ENCODE data around the gene UMOD.

The UMOD gene

DNA sequence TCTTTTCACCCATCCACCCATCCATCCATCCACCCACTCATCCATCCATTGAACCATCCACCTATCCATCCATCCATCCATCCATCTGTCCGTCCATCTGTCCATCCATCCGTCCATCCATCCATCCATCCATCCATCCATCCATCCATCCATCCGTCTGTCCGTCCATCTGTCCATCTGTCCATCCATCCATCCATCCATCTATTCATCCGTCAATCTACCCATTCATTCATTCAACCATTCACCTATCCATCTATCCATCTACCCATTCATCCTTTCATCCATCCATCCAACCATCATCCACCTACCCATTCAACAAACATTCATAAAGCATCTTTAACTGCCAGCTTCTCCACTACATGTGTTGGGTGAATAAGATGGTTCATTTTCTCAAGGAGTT lies 54.1 kb downstream of the UMOD start:
- DNase-seq = no peak

DNA sequence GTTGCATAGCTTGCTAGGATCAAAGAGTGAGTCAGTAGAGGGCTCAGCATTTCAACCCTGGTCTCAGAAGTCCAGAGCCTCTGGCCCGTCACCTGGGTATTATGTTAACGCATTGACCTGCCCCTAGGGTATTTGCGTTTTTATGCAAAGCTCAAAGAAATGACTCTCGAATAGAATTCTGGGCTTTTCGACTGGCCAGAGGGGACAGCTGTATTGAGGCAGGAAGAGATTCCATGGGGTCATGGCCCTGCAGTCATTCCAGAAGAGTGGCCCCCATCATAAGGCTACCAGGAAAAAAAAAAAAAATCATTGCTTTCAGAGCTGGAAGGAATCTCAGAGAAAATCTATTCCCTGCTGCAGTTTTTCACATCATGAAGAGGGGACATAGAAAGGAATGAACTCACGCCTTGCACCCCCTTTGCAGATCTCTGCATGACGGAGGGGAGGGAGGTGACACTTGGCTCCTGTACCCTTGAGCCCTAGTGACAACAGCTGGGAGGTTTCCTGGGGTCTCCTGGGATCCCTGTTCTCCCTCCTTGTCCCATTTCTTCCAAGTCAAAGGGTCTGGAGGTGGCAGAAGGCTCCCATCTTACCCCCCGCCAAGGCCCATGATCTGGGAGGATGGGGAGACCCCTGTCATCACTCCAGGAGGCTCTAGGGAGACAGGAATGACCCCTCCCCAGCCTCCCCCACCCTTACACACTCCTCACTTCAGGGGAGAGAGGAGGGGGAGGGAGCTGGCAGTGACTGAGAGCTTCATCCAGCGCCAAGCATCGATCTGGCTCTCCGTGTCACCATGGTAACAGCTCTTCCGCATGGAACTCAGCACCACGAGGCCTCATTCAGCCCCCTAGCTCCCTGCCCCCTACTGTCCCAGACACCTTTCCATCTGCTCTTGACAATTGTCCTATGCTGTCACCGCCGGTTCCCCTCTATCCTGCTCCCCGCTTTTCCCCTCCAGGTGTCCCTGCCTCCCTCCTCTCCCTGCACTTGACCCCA lies 61.0 kb downstream of the UMOD start:
- DNase-seq = no peak

- no peak for DNase-seq
These were observed 62.9 kb downstream of the UMOD start for GRCh38 chr16:20289571-20289970.

DNA sequence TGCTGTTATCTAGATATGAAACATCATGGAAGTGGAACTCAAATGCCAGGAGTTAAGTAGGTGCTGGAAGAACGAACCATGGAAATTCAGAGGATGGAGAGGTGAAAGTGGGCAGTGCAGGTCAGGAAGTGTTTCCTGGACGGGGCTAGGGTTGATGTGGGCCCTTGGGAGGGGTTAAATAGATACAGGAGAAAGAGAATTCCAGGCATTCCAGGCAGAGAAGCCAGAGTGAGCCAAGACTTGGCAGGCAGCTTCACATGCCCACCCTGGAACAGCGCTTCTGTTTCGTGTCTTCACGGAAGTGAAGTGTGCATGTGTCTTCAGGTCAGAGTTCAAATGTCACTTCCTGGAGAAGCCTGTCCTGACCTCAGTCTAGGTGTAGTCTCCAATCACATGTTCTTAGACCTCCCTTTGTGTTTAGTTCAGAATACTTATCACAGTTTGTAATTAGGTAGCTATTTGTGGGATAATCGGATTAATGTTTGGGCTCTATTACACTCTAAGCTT lies 66.5 kb downstream of the UMOD start:
- no peak for DNase-seq
